Measurements from ENCODE around the gene LMO2.

The LMO2 gene

GRCh38 chr11:33819278-33820035, 72.4 kb downstream of the LMO2 start:
- no peak for DNase-seq (ENCODE audit: low read depth in 2 of 2)

Measured in stimulated activated CD4-positive, alpha-beta T cell treated with anti-CD3 and anti-CD28 coated beads, Interleukin-15, amount 100 ng/mL, for 48 hours (primary cell).